KBM-7 (cell line): ENCODE measurements around the gene TBX10.

Experiments
- DNase-seq: peaks from one replicate; pipeline ENCODE4 v3.0.0-alpha.2; 2015
- in situ Hi-C: fragments of 300-500 bp; cut with MboI; formaldehyde crosslinking; loops from 2 replicates; pipeline ENCODE4 v1.14.3; 2020; ENCODE audit warnings: low sequenced_read_pairs, low pct_unique_long_range_greater_than_20kb, mixed read lengths

TBX10 gene

GRCh38 chr11:67586568-67587250, 52.9 kb downstream of the TBX10 start:
- DNase-seq: no peak
- in situ Hi-C loops: no loop called here

GRCh38 chr11:67585911-67586310, 53.7 kb downstream of the TBX10 start:
- in situ Hi-C loops: no loop called here
- DNase-seq: no peak

- in situ Hi-C loops: no loop called here
- DNase-seq: no peak
Measured at GRCh38 chr11:67584881-67585873, 54.4 kb downstream of the TBX10 start.

DNA sequence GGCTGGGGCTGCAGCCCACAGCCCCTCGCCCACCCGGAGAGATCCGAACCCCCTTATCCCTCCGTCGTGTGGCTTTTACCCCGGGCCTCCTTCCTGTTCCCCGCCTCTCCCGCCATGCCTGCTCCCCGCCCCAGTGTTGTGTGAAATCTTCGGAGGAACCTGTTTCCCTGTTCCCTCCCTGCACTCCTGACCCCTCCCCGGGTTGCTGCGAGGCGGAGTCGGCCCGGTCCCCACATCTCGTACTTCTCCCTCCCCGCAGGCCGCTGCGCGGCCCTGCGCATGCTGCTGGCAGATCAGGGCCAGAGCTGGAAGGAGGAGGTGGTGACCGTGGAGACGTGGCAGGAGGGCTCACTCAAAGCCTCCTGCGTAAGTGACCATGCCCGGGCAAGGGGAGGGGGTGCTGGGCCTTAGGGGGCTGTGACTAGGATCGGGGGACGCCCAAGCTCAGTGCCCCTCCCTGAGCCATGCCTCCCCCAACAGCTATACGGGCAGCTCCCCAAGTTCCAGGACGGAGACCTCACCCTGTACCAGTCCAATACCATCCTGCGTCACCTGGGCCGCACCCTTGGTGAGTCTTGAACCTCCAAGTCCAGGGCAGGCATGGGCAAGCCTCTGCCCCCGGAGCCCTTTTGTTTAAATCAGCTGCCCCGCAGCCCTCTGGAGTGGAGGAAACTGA, 55.2 kb downstream of the TBX10 start:
- in situ Hi-C loops: no loop called here
- peak; percentile 65 for DNase-seq

- in situ Hi-C loops: no loop called here
- peak; percentile 91 for DNase-seq
Measured at GRCh38 chr11:67583247-67584204, 56.0 kb downstream of the TBX10 start, which contains the start of gene GSTP1. TSS of gene GSTP1 (plus strand) at chr11:67583812. CDS start at chr11:67583844, 32 bp downstream.

DNA sequence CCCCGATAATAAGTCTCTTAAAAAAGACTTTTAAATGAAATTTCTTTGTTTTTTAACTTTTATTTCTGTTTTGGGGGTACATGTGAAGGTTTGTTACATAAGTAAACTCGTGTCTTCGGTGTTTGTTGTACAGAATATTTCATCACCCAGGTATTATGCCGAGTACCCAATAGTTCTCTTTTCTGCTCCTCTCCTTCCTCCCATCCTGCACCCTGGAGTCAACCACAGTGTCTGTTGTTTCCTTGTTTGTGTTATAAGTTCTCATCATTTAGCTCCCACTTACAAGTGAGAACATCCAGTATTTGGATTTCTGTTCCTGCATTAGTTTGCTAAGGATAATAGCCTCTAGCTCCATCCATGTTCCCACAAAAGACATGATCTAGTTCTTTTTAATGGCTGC, 57.6 kb downstream of the TBX10 start:
- DNase-seq: no peak
- in situ Hi-C loops: no loop called here

DNA sequence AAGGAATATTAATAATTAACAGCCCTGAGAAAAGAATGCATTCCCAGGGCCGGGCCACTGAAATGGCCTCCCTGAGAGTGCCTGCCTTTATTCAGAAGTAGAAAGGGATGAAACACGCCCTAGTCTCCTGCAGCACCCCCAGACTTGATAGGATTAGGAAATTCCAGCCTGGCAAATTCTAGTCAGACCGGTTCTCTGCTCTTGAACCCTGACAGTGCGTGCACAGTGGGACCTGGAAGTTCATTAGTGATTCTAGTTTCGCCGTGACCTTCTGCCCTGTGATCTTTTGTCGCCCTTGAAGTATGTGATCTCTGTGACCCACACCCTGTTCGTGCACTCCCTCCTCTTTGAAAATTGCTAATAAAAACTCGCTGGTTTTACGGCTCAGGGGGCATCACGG, 58.1 kb downstream of the TBX10 start:
- no peak for DNase-seq

More for the DNA sequence above, 58.1 kb downstream of the TBX10 start:
- in situ Hi-C loops: no loop called here
